Measurements from ENCODE around the gene CDH26.
"Not testable (repeated sequence)": the region's sequence is repeated elsewhere in the genome, so short reads cannot be mapped to it uniquely, and the experiment has no call there.

The CDH26 gene

GRCh38 chr20:59940956-59941294, 17.3 kb upstream of the CDH26 start:
- no peak for DNase-seq (ENCODE audit: low read depth)

GRCh38 chr20:59942245-59942644, 16.0 kb upstream of the CDH26 start:
- DNase-seq (ENCODE audit: low read depth), result no peak

- DNase-seq (ENCODE audit: low read depth), result no peak
Measured at GRCh38 chr20:59944726-59945125, 13.5 kb upstream of the CDH26 start.

- no peak for DNase-seq (ENCODE audit: low read depth)
Measured at GRCh38 chr20:59945175-59945574, 13.0 kb upstream of the CDH26 start.

- DNase-seq (ENCODE audit: low read depth), result no peak
Measured at GRCh38 chr20:59945731-59946130, 12.5 kb upstream of the CDH26 start.

GRCh38 chr20:59947376-59947775, 10.8 kb upstream of the CDH26 start:
- no peak for DNase-seq (ENCODE audit: low read depth)

- no peak for DNase-seq (ENCODE audit: low read depth)
Measured at GRCh38 chr20:59948212-59948611, 10.0 kb upstream of the CDH26 start.

GRCh38 chr20:59948828-59949720, 9.1 kb upstream of the CDH26 start:
- DNase-seq (ENCODE audit: low read depth), result peak; percentile 60

- DNase-seq (ENCODE audit: low read depth), result no peak
Measured at GRCh38 chr20:59949911-59950310, 8.3 kb upstream of the CDH26 start.

- no peak for DNase-seq (ENCODE audit: low read depth)
Measured at GRCh38 chr20:59954718-59955117, 3.5 kb upstream of the CDH26 start.

GRCh38 chr20:59955131-59955796, 3.0 kb upstream of the CDH26 start:
- DNase-seq (ENCODE audit: low read depth), result no peak

GRCh38 chr20:59957568-59957967, 655 bp upstream of the CDH26 start:
- DNase-seq (ENCODE audit: low read depth), result not testable (repeated sequence)

- DNase-seq (ENCODE audit: low read depth), result no peak
Measured at GRCh38 chr20:59958626-59959025, 403 bp downstream of the CDH26 start.

- no peak for DNase-seq (ENCODE audit: low read depth)
Measured at GRCh38 chr20:59961423-59961822, 3.2 kb downstream of the CDH26 start.

- no peak for DNase-seq (ENCODE audit: low read depth)
Measured at GRCh38 chr20:59962155-59962554, 3.9 kb downstream of the CDH26 start.

- DNase-seq (ENCODE audit: low read depth), result no peak
Measured at GRCh38 chr20:59966428-59966827, 8.2 kb downstream of the CDH26 start.

GRCh38 chr20:59971428-59971827, 13.2 kb downstream of the CDH26 start:
- no peak for DNase-seq (ENCODE audit: low read depth)

GRCh38 chr20:59972037-59972801, 14.0 kb downstream of the CDH26 start:
- no peak for DNase-seq (ENCODE audit: low read depth)

GRCh38 chr20:59976156-59976782, 18.0 kb downstream of the CDH26 start:
- no peak for DNase-seq (ENCODE audit: low read depth)

GRCh38 chr20:59977086-59977485, 18.9 kb downstream of the CDH26 start:
- DNase-seq (ENCODE audit: low read depth), result no peak

- no peak for DNase-seq (ENCODE audit: low read depth)
Measured at GRCh38 chr20:59983076-59983475, 24.9 kb downstream of the CDH26 start.

- DNase-seq (ENCODE audit: low read depth), result no peak
Measured at GRCh38 chr20:59984541-59984940, 26.3 kb downstream of the CDH26 start.
